Measurements from ENCODE around the gene GOLGA2.

- TF ChIP-seq, protein P1, sequence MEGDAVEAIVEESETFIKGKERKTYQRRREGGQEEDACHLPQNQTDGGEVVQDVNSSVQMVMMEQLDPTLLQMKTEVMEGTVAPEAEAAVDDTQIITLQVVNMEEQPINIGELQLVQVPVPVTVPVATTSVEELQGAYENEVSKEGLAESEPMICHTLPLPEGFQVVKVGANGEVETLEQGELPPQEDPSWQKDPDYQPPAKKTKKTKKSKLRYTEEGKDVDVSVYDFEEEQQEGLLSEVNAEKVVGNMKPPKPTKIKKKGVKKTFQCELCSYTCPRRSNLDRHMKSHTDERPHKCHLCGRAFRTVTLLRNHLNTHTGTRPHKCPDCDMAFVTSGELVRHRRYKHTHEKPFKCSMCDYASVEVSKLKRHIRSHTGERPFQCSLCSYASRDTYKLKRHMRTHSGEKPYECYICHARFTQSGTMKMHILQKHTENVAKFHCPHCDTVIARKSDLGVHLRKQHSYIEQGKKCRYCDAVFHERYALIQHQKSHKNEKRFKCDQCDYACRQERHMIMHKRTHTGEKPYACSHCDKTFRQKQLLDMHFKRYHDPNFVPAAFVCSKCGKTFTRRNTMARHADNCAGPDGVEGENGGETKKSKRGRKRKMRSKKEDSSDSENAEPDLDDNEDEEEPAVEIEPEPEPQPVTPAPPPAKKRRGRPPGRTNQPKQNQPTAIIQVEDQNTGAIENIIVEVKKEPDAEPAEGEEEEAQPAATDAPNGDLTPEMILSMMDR (IDR thresholded peaks at IDR 0.05; ENCODE audit: insufficient read depth, low read length) = no peak
- TF ChIP-seq SPI1 (IDR thresholded peaks at IDR 0.05; ENCODE audit: borderline replicate concordance, low read depth) (no peak), POLR2AphosphoS5 (IDR thresholded peaks at IDR 0.05; ENCODE audit: low read depth) (no peak)
These were observed 915 bp upstream of the GOLGA2 start for GRCh38 chr9:128276574-128277270.

All from HL-60 (cell line).